Glomerular visceral epithelial cell (primary cell): ENCODE measurements around the gene RPS8.
"Not testable (repeated sequence)": the region's sequence is repeated elsewhere in the genome, so short reads cannot be mapped to it uniquely, and the experiment has no call there.

ENCODE experiments used
- DNase-seq: peaks from one replicate; pipeline ENCODE4 v3.0.0-alpha.2; 2016; ENCODE audit errors: extremely low spot score

RPS8 gene

DNA sequence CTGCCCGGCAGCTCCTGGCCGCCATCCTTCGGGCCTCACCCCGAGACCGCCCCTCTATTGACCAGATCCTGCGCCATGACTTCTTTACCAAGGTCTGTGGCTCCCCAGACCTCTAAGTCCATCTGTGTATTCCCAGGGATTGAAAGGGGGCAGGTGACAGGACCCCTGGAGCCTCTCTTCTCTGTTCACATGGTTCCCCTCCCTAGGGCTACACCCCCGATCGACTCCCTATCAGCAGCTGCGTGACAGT lies 27.6 kb downstream of the RPS8 start:
- DNase-seq: no peak

DNA sequence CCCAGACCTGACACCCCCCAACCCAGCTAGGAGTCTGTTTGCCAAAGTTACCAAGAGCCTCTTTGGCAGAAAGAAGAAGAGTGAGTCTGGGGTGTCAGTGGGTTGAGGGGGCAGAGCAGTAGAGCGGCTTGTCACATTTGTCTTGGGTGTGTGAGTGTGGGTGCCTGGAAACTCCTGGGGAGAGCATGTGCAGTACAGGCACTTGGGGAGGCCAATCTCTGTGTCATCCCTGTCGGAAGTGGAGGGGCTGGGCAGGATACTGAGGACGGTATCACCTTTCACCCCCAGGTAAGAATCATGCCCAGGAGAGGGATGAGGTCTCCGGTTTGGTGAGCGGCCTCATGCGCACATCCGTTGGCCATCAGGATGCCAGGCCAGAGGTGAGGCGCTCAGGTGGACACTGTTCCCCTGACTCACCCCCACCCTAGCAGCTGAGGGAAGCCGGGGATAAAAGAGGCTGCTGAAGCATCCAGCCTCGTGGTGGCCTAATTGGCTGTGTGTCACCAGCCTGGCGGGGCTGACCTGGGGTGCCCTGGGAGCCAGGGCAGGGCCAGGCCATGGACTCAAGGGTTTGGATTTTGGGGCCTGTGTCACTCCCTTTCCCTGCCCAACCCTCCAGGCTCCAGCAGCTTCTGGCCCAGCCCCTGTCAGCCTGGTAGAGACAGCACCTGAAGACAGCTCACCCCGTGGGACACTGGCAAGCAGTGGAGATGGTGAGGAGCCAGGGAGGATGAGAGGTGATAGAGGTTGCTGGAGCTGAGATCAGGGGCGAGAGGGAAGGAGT lies 28.2 kb downstream of the RPS8 start:
- DNase-seq: no peak

DNA sequence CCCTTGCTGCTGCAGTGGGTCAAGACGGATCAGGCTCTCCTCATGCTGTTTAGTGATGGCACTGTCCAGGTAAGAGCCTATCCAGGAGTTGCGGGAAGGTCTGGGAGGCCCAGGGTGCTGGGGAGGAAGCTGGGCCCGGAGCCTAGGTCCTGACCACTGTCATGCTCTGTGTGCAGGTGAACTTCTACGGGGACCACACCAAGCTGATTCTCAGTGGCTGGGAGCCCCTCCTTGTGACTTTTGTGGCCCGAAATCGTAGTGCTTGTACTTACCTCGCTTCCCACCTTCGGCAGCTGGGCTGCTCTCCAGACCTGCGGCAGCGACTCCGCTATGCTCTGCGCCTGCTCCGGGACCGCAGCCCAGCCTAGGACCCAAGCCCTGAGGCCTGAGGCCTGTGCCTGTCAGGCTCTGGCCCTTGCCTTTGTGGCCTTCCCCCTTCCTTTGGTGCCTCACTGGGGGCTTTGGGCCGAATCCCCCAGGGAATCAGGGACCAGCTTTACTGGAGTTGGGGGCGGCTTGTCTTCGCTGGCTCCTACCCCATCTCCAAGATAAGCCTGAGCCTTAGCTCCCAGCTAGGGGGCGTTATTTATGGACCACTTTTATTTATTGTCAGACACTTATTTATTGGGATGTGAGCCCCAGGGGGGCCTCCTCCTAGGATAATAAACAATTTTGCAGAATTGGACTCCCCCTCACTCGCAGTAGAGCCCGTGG lies 30.1 kb downstream of the RPS8 start:
- no peak for DNase-seq

DNA sequence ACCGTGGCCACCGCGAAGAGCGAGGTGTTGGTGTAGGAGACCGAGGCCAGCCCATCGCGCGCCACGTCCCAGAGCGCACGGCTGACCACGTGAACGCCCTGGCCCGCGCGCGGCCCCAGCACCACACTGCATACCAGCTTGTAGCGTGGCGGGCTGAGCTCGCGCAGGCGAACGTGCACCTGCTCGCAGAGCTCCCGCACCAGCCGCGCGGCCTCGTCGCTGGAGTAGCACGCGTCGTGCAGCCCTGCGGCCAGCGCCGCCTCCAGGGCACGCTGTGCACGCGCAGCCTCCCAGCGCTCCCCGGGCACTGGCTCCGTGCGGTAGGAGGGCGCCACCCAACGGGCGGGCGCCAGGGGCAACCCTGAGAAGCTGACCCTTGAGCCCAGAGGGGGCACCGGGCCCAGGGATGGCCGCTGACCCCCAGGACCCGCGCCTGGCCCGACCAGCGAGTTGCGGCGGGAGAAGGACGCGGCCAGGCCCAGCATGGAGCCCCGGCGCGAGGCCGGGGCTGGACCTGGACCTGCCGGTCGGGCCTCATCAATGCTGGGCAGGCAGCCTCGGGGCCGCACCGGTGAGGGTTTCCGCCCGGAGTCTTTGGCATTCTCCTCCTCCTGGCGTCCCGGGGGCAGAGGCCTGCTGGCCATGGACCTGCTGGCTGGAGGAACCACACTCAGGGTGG lies 30.8 kb downstream of the RPS8 start:
- no peak for DNase-seq

DNA sequence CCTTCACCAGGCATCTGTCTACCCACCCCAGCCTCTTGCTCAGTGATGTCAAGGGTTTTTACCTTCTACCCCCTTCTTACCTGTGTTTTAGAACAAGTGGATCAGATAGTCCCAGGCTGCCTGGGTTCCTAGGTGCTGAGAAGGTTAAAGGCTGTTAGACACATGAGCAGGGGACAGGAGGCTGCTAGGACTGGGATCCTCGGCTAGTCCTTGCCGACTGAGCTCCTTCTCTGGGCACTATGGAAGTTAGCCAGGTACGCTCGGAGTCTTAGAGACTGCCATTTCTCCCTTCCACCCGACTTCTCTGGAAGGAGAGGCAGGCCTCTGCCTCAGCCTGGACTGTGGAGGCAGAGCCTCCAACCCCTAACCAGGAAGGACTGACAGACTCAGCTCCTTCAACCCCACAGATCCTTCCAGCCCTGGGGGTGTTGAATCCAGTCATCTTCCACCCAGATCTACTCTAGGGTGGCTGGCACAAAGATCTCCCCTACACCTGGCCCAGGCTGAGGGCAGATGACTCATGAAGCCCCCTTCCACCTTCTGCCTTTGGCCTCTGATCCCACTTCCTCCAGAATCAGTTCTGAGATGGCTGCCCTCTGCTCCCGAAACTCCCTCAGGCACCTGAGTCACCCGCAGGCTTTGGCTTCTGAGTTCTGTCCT lies 31.5 kb downstream of the RPS8 start, which contains the start of gene DYNLT4:
TSS of gene DYNLT4 (minus strand) at position 648 of the 660 bp plus-strand sequence. CDS start 683 bp downstream, outside the sequence.
- DNase-seq: no peak

DNA sequence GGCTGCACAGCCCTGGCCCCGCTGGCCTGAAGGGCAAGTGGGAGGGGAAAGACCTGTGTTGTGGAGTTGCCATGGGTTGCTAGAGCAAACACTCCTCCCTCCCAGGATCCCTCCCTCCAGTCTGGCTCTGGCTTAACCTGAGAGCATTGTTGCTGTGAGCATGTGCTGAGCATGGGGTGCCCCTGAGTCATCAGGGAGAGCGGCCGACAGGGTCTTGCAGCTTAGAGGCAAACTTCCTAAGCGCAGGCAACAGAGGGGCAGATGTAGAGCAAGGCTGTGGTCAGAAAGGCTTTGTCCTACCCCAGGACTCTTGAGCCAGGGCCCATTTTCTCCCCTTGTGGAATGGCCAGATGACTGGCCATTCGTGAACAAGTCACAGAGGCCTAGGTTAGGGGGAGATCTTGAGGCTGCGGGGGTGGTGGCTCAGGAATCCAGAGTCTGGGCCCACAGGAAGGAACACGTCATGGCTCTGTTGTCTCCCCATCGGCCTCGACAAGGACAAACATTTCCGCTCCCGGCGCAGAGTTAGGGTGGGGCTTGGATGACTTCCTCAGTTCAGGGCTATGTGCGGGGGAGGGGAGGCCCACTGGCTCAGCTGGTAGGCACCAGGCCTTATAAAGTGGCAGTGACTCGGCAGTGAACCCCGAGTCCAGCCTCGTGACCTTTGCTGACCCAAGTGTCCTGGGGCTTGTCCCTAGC lies 32.2 kb downstream of the RPS8 start:
- peak; percentile 100 for DNase-seq

DNA sequence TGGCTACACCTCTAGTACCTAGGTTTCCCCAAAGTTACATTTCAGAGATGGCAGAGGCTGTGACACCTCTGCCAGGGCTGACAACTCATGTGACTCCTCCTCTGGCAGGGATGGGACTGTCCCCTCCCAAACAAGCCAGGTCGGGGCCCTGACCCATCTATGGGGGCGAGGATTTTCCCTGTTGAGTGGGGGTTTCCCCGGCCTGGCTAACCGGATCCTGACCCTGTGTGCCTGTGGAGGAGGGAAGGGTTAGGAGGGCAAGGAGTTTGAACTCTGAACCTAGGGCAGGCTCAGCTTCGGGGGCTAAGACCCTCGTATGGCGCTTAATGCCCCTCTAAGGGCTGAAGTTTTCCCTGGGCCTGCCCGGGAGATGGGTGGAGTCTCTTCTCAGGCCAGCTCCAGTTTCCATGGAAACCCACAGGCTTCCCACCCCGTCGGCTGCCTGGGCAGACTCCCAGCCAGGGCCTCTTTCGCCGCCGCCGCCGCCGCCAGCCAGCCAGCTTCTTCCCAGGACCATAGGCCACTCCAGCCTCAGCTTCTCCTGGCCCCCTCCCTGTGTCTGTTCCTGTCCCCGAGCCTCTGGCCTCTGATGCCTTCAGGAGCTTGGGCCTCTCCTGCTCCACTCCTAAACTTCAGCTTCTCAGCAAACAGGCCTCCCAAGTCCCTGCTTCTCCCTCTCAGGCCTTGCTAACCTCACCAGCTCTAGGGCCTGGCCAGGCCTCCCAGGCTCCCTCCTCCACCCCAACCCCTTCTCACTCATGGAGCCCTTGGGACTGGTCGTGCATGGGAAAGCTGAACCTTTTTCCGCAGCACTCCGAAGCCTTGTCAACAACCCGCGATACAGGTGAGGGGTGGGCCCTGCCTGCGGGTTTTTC lies 33.0 kb downstream of the RPS8 start, which contains the start of gene BTBD19:
TSS of gene BTBD19 (plus strand) at position 461 of the 875 bp plus-strand sequence. CDS start at position 759, 298 bp downstream.
- peak; percentile 91 for DNase-seq

DNA sequence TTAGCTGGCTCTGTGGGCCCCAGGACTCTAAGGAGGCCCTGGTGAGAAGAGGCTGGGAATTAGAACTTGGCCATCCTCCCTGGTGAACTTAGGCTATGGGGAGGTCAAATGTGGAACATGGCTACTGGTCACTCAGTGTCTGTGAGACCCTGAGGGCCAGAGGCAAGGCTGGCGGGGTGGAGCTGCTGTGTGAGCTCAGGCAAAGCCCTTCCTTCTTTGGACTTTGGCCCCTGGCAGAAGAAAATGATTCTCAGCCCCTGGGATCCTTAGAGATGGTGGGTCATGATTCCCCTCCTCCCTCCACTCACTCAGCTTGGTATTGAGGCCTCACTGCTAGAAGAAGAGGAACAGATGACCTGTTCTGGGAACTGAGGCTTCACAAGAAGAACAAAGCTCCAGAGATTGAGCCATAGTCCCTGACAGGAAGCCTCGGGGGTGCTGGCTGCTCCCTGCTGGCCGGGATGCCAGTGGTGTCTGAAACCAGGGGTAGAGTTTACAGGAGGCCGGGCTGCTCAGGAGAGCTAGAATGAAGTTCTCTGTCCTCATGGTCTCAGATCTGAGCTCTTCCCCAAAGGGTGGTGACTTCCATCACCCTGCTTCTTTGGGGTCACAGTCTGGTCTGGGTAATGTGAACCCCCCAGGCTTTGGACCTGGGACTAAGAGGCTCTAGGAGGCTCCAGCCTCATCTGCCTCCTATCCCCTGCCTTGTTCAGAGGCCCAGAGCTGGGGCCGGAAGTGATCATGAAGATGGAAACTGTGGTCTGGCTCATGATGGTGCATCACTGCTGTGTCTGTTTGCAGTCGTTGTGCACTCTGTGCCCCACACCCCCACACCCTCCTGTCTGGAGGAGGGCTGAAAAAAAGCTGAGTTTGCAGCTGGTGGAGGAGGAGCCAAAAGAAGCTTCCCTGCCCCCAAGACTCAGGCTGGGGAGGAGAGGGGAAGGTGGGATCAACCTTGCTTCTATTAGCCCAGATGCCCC lies 33.9 kb downstream of the RPS8 start:
- DNase-seq: peak; percentile 31

DNA sequence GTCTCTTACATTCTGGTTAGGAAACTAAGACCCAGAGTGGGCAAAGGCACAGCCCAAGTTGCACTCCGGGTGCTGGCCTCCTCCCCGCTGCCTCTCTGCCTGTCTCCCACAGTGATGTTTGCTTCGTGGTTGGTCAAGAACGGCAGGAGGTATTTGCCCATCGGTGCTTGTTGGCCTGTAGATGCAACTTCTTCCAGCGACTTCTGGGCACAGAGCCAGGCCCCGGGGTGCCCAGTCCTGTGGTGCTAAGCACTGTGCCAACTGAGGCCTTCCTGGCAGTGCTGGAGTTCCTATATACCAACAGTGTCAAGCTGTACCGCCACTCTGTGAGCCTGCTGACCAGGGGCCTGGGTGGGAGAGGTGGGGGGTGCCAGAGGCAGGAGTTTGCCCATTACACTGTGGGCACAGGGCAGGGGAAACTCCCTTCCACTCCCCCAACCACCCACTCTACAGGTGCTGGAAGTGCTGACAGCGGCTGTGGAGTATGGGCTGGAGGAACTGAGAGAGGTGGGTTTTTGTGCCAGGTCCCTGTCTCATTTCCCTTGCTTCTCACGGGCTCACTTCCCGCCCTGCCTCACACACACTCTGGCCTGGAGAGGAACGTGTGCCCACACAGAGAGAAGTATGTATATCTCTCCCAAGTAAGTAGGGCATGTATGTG lies 34.9 kb downstream of the RPS8 start:
- peak; percentile 86 for DNase-seq

DNA sequence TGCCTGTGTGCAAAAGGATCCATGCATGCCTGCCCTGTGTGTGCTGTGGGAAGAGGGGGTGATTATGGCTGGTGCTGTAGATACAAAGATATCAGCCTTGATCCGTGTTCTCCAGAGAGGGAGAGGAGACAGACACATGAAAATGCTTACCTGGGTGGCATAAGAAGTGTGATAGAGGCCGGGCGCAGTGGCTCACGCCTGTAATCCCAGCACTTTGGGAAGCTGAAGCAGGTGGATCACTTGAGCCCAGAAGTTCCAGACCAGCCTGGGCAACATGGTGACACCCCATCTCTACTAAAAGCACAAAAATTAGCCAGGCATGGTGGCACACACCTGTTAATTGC lies 35.4 kb downstream of the RPS8 start:
- DNase-seq: not testable (repeated sequence)

DNA sequence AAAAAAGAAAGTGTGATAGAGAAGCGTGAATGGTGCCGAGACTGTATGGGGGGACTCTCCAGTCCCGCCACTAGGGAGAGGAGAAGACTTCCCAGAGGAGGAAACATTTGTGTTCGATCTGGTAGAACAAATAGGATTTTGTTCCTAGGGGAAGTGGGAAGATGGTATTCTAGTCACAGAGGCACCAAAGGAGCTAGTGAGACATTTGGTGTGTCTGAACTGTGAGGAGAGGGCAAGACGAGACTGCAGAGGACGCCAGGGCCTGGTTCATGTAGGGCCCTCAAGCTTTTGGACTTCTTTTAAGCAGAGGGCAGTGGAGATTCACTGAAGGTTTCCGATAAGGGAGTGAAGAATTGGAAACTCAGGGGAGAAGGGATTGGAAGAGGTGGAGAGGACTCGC lies 35.9 kb downstream of the RPS8 start:
- no peak for DNase-seq

DNA sequence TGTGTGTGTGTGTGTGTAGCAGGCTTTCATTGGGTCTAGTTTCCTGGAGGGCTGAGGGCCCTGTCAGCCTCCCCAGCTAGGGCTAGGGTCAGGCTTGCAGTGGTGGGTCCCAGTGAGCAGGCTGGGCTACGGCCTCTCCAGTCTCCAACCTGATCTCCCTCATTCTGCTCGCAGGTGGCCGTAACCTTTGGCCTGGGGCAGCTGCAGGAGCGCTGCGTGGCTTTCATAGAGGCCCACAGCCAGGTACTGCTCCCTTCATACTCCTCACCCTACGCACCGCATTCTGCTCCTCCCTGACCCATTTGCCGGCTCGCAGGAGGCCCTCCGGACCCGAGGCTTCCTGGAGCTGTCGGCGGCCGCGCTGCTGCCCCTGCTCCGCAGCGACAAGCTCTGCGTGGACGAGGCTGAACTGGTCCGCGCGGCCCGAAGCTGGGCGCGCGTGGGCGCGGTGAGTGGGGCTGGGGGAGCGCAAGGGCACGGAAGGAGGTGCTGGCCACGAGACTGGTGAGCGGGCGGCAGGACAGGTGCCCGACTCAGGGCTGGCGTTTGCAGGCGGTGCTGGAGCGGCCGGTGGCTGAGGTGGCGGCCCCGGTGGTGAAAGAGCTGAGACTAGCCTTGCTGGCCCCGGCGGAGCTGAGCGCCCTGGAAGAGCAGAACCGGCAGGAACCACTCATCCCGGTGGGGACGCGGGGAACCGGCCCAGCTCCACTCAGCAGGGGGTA lies 37.6 kb downstream of the RPS8 start:
- DNase-seq: no peak

DNA sequence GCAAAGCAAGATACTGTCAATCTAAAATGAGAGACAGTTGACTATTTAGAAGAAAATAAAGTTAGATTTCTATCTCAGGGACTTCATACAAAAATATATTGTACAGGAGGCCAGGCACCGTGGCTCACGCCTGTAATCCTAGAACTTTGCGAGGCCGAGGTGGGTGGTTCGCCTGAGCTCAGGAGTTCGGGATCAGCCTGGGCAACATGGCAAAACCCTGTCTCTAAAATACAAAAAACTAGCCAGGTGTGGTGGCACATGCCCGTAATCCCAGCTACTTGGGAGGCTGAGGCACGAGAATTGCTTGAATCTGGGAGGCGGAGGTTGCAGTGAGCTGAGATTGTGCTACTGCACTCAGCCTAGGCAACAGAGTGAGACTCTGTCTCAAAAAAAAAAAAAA lies 40.6 kb downstream of the RPS8 start:
- not testable (repeated sequence) for DNase-seq

DNA sequence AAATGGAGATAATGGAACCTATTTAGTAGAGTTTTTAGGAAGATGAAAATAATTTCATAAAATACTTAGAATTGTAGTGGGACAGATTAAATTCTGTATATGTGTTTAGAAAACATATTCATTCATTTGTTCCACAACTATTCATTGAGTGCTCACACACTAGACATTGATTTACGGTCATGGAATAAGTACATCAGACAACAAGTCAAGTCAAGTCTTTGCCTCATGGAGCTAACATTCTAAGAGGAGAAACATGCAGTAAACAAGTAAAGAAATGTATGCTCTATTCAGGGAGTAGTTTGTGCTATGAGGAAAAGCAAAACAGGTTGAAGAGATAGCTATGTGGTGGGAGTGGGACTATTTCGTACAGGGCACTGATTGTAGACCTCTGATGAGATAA lies 42.0 kb downstream of the RPS8 start:
- DNase-seq: no peak

DNA sequence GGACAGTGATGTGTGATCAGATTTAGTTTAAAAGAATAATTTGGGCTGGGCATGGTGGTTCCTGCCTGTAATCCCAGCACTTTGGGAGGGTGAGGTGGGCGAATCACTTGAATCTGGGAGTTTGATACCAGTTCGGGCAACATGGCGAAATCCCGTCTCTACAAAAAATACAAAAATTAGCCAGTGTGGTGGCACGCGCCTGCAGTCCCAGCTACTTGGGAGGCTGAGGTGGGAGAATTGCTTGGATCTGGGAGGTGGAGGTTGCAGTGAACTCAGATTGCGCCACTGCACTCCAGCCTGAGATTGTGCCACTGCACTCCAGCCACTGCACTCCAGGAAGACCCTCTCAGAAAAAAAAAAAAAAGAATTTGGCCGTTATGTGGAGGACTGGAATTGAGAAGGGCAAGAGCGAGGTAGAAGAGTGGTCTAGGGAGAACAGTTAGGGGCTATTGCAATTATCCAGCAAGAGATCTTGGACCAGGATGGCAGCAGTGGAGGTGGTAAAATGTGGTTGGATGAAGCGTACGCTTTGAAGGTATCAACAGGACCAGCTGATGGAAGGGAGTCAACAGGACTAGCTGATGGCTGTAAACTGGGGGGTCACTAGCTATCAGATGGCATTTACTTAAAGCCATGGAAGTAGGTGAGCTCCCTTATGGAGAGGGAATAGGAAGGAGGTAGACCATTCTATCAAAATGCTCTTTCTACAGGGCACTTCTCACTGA lies 42.6 kb downstream of the RPS8 start:
- DNase-seq: no peak

DNA sequence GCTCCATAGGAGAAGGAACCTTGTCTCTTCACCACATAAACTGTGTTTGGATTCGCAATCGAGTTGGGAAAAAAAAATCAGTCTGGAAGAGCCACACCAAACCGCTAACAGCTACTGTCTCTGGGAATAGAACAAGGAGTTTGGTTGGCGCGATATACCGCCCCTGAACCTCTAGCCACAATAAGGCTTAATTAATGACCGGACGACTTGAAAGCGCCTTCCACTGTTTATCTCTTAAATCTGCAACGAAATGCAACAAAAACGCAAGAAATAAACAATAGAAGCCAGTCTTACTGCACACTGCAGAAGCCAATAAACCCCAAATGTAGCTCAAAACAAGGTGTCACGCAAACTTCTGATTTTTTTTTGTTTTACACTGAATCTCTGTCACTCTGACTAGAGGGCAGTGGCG lies 43.9 kb downstream of the RPS8 start:
- no peak for DNase-seq

DNA sequence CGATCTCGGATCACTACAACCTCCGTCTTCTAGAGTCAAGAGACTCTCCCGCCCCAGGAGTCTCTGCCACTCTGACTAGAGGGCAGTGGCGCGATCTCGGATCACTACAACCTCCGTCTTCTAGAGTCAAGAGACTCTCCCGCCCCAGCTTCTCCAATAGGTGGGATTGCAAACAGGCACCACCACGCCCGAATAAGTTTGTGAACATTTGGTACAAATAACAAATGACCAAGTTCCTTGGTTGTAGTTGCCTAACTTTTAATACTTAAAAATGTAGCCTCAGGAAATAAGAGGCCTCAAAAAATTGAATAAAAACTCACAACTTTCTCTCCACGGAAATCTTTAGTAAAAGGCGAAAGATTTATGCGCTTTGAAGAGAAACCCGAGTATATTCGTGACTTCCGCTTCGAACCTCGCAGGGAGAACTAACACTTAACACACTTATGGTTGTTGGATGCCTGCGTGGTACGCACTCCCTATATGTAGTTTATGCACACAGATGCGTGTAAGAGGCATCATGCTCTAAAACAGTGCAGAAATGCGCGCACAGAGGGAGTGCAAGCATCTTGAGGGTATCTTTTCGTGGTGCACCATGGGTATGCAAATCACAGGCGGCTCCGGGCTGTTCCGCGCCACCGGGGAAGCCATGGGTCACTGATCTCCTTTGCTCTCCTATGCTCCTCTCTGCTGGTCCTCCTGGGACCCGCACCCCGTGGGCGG lies 44.4 kb downstream of the RPS8 start:
- DNase-seq: peak; percentile 95
